Kidney (tissue), 14 donors: Measurements from ENCODE around the gene OR5K2. TPM values are rescaled to one million over a fixed set of nuclear protein-coding genes. Genes with fewer than 3 reads are reported as not detected.
A peak's percentile ranks its signal among the peaks of the same experiment; 100 is the strongest.

Experiments
- DNase-seq, 5 donors: peaks; one replicate each; pipeline ENCODE4 v3.0.0-alpha.2; 2013 to 2020
- FAIRE-seq: peaks from 2 replicates; lab custom pipeline; 2012; peaks lifted over from hg19 to GRCh38; lab: Jason Lieb, UNC
- H3K27ac ChIP-seq, 2 donors: one replicate each; pipeline ENCODE4 v1.7.0; 2013; ENCODE audit warnings: low read depth in 2 of 2, low read length in 2 of 2, inconsistent platforms in 1 of 2
- H3K27me3 ChIP-seq: one replicate; pipeline ENCODE4 v1.7.1; 2013; ENCODE audit warnings: low read length, inconsistent platforms; ENCODE audit not compliant: control insufficient read depth, insufficient read depth
- H3K36me3 ChIP-seq, 3 donors: one replicate each; pipeline versions ENCODE4 v1.7.0 to v1.7.1; 2013; ENCODE audit warnings: low read length in 3 of 3, control low read depth in 1 of 3, inconsistent platforms in 1 of 3; ENCODE audit not compliant: insufficient read depth in 3 of 3, control insufficient read depth in 2 of 3
- H3K4me1 ChIP-seq, 3 donors: one replicate each; pipeline versions ENCODE4 v1.7.0 to v1.7.1; 2013; ENCODE audit warnings: low read length in 3 of 3, inconsistent platforms in 1 of 3, low read depth in 1 of 3; ENCODE audit not compliant: control insufficient read depth in 2 of 3, insufficient read depth in 2 of 3
- H3K4me3 ChIP-seq, 3 donors: one replicate each; pipeline versions ENCODE4 v1.7.0 to v1.8.1; 2013; ENCODE audit warnings: low read length in 3 of 3, control low read depth in 1 of 3, inconsistent platforms in 1 of 3
- H3K9ac ChIP-seq, 3 donors: one replicate each; pipeline versions ENCODE4 v1.7.0 to v1.7.1; 2013; ENCODE audit warnings: low read length in 3 of 3, control low read depth in 1 of 3, inconsistent platforms in 1 of 3
- H3K9me3 ChIP-seq, 3 donors: one replicate each; pipeline versions ENCODE4 v1.7.0 to v1.7.1; 2013; ENCODE audit warnings: low read length in 3 of 3, control low read depth in 1 of 3, inconsistent platforms in 1 of 3; ENCODE audit not compliant: control insufficient read depth in 2 of 3, insufficient read depth in 1 of 3
- intact Hi-C: fragments of 100-400 bp; cut with DNase I; formaldehyde crosslinking; loops from one replicate; pipeline ENCODE4 v1.11.1; 2022
- polyA plus RNA-seq: library from polyadenylated mRNA; stranded (reverse); fragments of 350-450 nt; fragmentation: Illumina TruSeq; extraction: RNeasy Lipid Tissue Mini Kit (QIAGEN cat#74804); gene quantifications from one replicate; pipeline ENCODE4 v1.2.3, GENCODE V29; 2014; ENCODE audit warnings: low read depth, low replicate concordance; ENCODE audit not compliant: insufficient read depth
- total RNA-seq: library from RNA; stranded (reverse); fragmentation: NEBNext Ultra II Directional; extraction: Animal tissue kit (Norgen Biotek cat#: 25700); gene quantifications from one replicate; pipeline ENCODE4 v1.2.1, GENCODE V29; 2021
- TF ChIP-seq, protein P1 (sequence below): IDR thresholded peaks from 3 replicates; pipeline ENCODE4 v1.5.1; 2012; ENCODE audit warnings: mild to moderate bottlenecking, moderate library complexity, borderline replicate concordance; ENCODE audit not compliant: insufficient read depth; ENCODE audit errors: extremely low read depth
- donor health status: control.
- donor health status: control.
- donor health status: control.
- donor health status: control.
- donor health status: control.
- donor health status: DM: yes; HTN: yes; CAD: no.
- donor health status: Normal renal cell carcinoma (clear cell type).

Gene OR5K2
- total and polyA plus RNA-seq, 2 donors from 2014 or later = not detected

- TF ChIP-seq, protein P1, sequence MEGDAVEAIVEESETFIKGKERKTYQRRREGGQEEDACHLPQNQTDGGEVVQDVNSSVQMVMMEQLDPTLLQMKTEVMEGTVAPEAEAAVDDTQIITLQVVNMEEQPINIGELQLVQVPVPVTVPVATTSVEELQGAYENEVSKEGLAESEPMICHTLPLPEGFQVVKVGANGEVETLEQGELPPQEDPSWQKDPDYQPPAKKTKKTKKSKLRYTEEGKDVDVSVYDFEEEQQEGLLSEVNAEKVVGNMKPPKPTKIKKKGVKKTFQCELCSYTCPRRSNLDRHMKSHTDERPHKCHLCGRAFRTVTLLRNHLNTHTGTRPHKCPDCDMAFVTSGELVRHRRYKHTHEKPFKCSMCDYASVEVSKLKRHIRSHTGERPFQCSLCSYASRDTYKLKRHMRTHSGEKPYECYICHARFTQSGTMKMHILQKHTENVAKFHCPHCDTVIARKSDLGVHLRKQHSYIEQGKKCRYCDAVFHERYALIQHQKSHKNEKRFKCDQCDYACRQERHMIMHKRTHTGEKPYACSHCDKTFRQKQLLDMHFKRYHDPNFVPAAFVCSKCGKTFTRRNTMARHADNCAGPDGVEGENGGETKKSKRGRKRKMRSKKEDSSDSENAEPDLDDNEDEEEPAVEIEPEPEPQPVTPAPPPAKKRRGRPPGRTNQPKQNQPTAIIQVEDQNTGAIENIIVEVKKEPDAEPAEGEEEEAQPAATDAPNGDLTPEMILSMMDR = no peak
- no peak for FAIRE-seq
- intact Hi-C loops = no loop called here
- H3K9ac ChIP-seq = no peak overlapping the region
- no peaks in the 10 kb centered on the region for H3K9me3 ChIP-seq
- H3K4me1 ChIP-seq = no peaks in the 10 kb centered on the region
- DNase-seq = no peak
- no peak overlapping the region for H3K27ac ChIP-seq
- H3K27me3 ChIP-seq = no peaks in the 10 kb centered on the region
- no peak overlapping the region for H3K4me3 ChIP-seq
- H3K36me3 ChIP-seq = no peaks in the 10 kb centered on the region
Measured at GRCh38 chr3:98501863-98502576, 4.5 kb downstream of the OR5K2 start.

- Histone ChIP-seq H3K4me1 (no peaks in the 10 kb centered on the region), H3K36me3 (no peaks in the 10 kb centered on the region), H3K4me3 (no peak overlapping the region), H3K9me3 (no peaks in the 10 kb centered on the region), H3K27ac (no peak overlapping the region), H3K9ac (no peak overlapping the region), H3K27me3 (no peaks in the 10 kb centered on the region)
- intact Hi-C loops = no loop called here
- TF ChIP-seq, protein P1 = no peak
- FAIRE-seq = no peak
- DNase-seq = peak in 1 of 5 donors; percentile 19
Measured at GRCh38 chr3:98504539-98504938, 7.1 kb downstream of the OR5K2 start.

- FAIRE-seq = no peak
- no peak for DNase-seq
- intact Hi-C loops = no loop called here
- Histone ChIP-seq H3K27me3 (no peaks in the 10 kb centered on the region), H3K4me1 (no peaks in the 10 kb centered on the region), H3K4me3 (no peak overlapping the region), H3K9ac (no peak overlapping the region), H3K27ac (no peak overlapping the region), H3K36me3 (peaks cover 0 to 2% (median 0%) of the 10 kb centered on the region in 3 donors), H3K9me3 (no peaks in the 10 kb centered on the region)
- TF ChIP-seq, protein P1 = no peak
Measured at GRCh38 chr3:98508582-98508981, 11.1 kb downstream of the OR5K2 start.
